H9 (cell line): ENCODE data around the gene KRT81. TPM values are rescaled to one million over a fixed set of nuclear protein-coding genes. Genes with fewer than 3 reads are reported as not detected.

ENCODE experiments used
- DNase-seq: peaks from one replicate; pipeline ENCODE4 v3.0.0-alpha.2; 2017
- H2AFZ ChIP-seq: one replicate; pipeline ENCODE4 v1.6.1; 2013; ENCODE audit warnings: mild to moderate bottlenecking, low read length, control low read depth, moderate library complexity
- H2AK5ac ChIP-seq: 2 replicates; pipeline ENCODE4 v1.6.1; 2013; ENCODE audit warnings: low read length, control low read depth, mixed read lengths; ENCODE audit not compliant: insufficient read length
- H2BK120ac ChIP-seq: one replicate; pipeline ENCODE4 v1.6.1; 2013; ENCODE audit warnings: low read depth, mild to moderate bottlenecking, low read length, control low read depth, inconsistent platforms; ENCODE audit not compliant: poor library complexity, severe bottlenecking
- H2BK12ac ChIP-seq: 2 replicates; pipeline ENCODE4 v1.6.1; 2013; ENCODE audit warnings: low read length, control low read depth, mixed read lengths, low read depth; ENCODE audit not compliant: insufficient read length
- H2BK15ac ChIP-seq: 2 replicates; pipeline ENCODE4 v1.6.1; 2013; ENCODE audit warnings: low read depth, low read length, control low read depth
- H2BK20ac ChIP-seq: one replicate; pipeline ENCODE4 v1.6.1; 2013; ENCODE audit warnings: low read depth, mild to moderate bottlenecking, low read length, control low read depth, inconsistent platforms; ENCODE audit not compliant: poor library complexity, severe bottlenecking
- H2BK5ac ChIP-seq: 2 replicates; pipeline ENCODE4 v1.6.1; 2013; ENCODE audit warnings: low read length, control low read depth, mixed read lengths; ENCODE audit not compliant: insufficient read length
- H3K14ac ChIP-seq: 2 replicates; pipeline ENCODE4 v1.6.1; 2013; ENCODE audit warnings: low read length, control low read depth; ENCODE audit not compliant: insufficient read depth
- H3K18ac ChIP-seq: 2 replicates; pipeline ENCODE4 v1.6.1; 2013; ENCODE audit warnings: low read depth, mild to moderate bottlenecking, mixed read lengths, low read length, control low read depth; ENCODE audit not compliant: insufficient read length
- H3K23ac ChIP-seq: 2 replicates; pipeline ENCODE4 v1.6.1; 2013; ENCODE audit warnings: low read length, control low read depth, mixed read lengths, low read depth; ENCODE audit not compliant: insufficient read length
- H3K23me2 ChIP-seq: 2 replicates; pipeline ENCODE4 v1.6.1; 2013; ENCODE audit warnings: low read depth, mild to moderate bottlenecking, mixed read lengths, low read length, control low read depth; ENCODE audit not compliant: insufficient read length, poor library complexity, severe bottlenecking
- H3K27ac ChIP-seq: 2 replicates; pipeline ENCODE4 v1.5.1; 2013; ENCODE audit warnings: low read length, control low read depth, mixed read lengths, low read depth; ENCODE audit not compliant: insufficient read length
- H3K27me3 ChIP-seq: 2 replicates; pipeline ENCODE4 v1.6.1; 2013; ENCODE audit warnings: low read length, control low read depth, inconsistent platforms; ENCODE audit not compliant: insufficient read depth
- H3K4ac ChIP-seq: 2 replicates; pipeline ENCODE4 v1.6.1; 2013; ENCODE audit warnings: low read depth, mild to moderate bottlenecking, control low read depth, inconsistent platforms, low read length, moderate library complexity
- H3K4me1 ChIP-seq: 2 replicates; pipeline ENCODE4 v1.6.1; 2013; ENCODE audit warnings: low read length, control low read depth, inconsistent platforms; ENCODE audit not compliant: insufficient read depth
- H3K4me2 ChIP-seq: 2 replicates; pipeline ENCODE4 v1.6.1; 2013; ENCODE audit warnings: low read length, control low read depth, mixed read lengths; ENCODE audit not compliant: insufficient read length, insufficient read depth
- H3K56ac ChIP-seq: 2 replicates; pipeline ENCODE4 v1.6.1; 2013; ENCODE audit warnings: low read depth, mild to moderate bottlenecking, mixed read lengths, low read length, control low read depth; ENCODE audit not compliant: insufficient read length
- H3K79me1 ChIP-seq: 2 replicates; pipeline ENCODE4 v1.6.1; 2013; ENCODE audit warnings: low read depth, mild to moderate bottlenecking, moderate library complexity, low read length, control low read depth, inconsistent platforms; ENCODE audit not compliant: insufficient read depth, poor library complexity, severe bottlenecking
- H3K79me2 ChIP-seq: 2 replicates; pipeline ENCODE4 v1.6.1; 2013; ENCODE audit warnings: low read length, control low read depth, inconsistent platforms; ENCODE audit not compliant: insufficient read depth
- H3K9ac ChIP-seq: 2 replicates; pipeline ENCODE4 v1.6.1; 2013; ENCODE audit warnings: low read length, control low read depth, mixed read lengths; ENCODE audit not compliant: insufficient read length; ENCODE audit errors: extremely low read depth
- H3K9me3 ChIP-seq: one replicate; pipeline ENCODE4 v1.6.1; 2013; ENCODE audit warnings: low read depth, low read length, inconsistent platforms; ENCODE audit not compliant: control insufficient read depth
- H3T11ph ChIP-seq: one replicate; pipeline ENCODE4 v1.6.1; 2013; ENCODE audit warnings: mild to moderate bottlenecking, low read length, control low read depth, inconsistent platforms
- H4K20me1 ChIP-seq: one replicate; pipeline ENCODE4 v1.6.1; 2013; ENCODE audit not compliant: control insufficient read depth, insufficient read length, insufficient read depth
- H4K5ac ChIP-seq: 2 replicates; pipeline ENCODE4 v1.6.1; 2013; ENCODE audit warnings: low read depth, mild to moderate bottlenecking, mixed read lengths, low read length, control low read depth; ENCODE audit not compliant: insufficient read length
- H4K8ac ChIP-seq: replicated peaks from 2 replicates; pipeline ENCODE4 v1.6.1; 2013; ENCODE audit warnings: low read length, control low read depth, mixed read lengths, low read depth; ENCODE audit not compliant: insufficient read length
- H4K91ac ChIP-seq: 2 replicates; pipeline ENCODE4 v1.6.1; 2013; ENCODE audit warnings: low read depth, mild to moderate bottlenecking, moderate library complexity, mixed read lengths, low read length, control low read depth; ENCODE audit not compliant: insufficient read length
- H3K27ac Mint-ChIP-seq, 3 experiments: 2 replicates in 2 of 3; 3 replicates in 1 of 3; pipeline ENCODE4 v1.8.0; 2020 to 2021; ENCODE audit warnings: mixed read lengths in 3 of 3, mild to moderate bottlenecking in 1 of 3, moderate library complexity in 1 of 3
- H3K27me3 Mint-ChIP-seq: 2 replicates; pipeline ENCODE4 v1.8.0; 2021; ENCODE audit warnings: low read depth, mild to moderate bottlenecking, moderate library complexity, mixed read lengths
- H3K36me3 Mint-ChIP-seq, 3 experiments: 2 replicates in 2 of 3; 3 replicates in 1 of 3; pipeline ENCODE4 v1.8.0; 2020 to 2021; ENCODE audit warnings: low read depth in 3 of 3, mixed read lengths in 3 of 3; ENCODE audit not compliant: insufficient read depth in 1 of 3
- H3K4me1 Mint-ChIP-seq, 2 experiments: 2 replicates each; pipeline ENCODE4 v1.8.0; 2020; ENCODE audit warnings: mixed read lengths in 2 of 2
- H3K4me3 Mint-ChIP-seq, 2 experiments: 2 replicates in 1 of 2; 3 replicates in 1 of 2; pipeline ENCODE4 v1.8.0; 2020 to 2021; ENCODE audit warnings: mild to moderate bottlenecking in 2 of 2, mixed read lengths in 2 of 2, moderate library complexity in 1 of 2
- H3K9me3 Mint-ChIP-seq, 2 experiments: 2 replicates in 1 of 2; 3 replicates in 1 of 2; pipeline ENCODE4 v1.8.0; 2020; ENCODE audit warnings: mild to moderate bottlenecking in 2 of 2, mixed read lengths in 2 of 2, moderate library complexity in 1 of 2
- WGBS: extraction: QIAGEN DNeasy Blood & Tissue Kit; methylation state at CpG from one replicate; pipeline ENCODE4 v1.1.7; 2013; ENCODE audit warnings: missing lambda C conversion rate, low lambda C conversion rate, mixed read lengths; ENCODE audit not compliant: insufficient read length; ENCODE audit errors: extremely low coverage; 5-methylcytosine and 5-hydroxymethylcytosine counted together
- total RNA-seq: library from RNA; stranded (reverse); gene quantifications from 2 replicates; pipeline ENCODE4 v1.2.1, GENCODE V29; 2021
- TF ChIP-seq, protein P1 (sequence below): fragments of 200-600 bp; sonication (generic); conservative IDR thresholded peaks from 3 replicates; pipeline ENCODE4 v1.8.0; 2021; ENCODE audit warnings: antibody characterized with exemption, mild to moderate bottlenecking

Gene KRT81
- total RNA-seq, 1 experiment from 2014 or later = not detected

DNA sequence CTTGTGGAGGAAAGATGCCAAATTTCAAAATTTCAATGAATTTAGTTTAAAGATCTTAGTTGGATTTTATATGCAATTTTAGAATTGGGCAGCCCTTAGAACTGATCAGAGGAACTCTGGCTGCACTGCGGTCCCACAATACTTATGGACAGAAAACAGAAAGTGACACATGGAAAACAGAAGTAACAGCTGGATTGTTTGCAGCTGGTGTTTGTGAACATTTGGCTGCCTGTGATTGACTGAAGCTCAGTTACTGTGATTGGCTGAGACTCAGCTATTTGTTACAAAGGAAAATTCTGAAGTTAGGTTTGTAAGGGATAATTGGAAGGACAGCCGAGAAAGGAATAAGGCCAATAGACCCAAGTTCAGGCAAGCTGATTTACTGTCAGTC, 26.9 kb downstream of the KRT81 start:
- H2BK5ac ChIP-seq = no peak overlapping the region
- no peak overlapping the region for H3K18ac ChIP-seq
- Mint-ChIP-seq H3K9me3 (peaks cover 11 to 23% of the 10 kb centered on the region in 2 experiments; a peak in 4 of 5 replicates), H3K27ac (no peak overlapping the region), H3K4me3 (no peak overlapping the region), H3K4me1 (peaks cover 19 to 21% of the 10 kb centered on the region in 2 experiments), H3K36me3 (peaks cover 0 to 22% (median 5%) of the 10 kb centered on the region in 3 experiments; a peak in 2 of 7 replicates), H3K27me3 (peaks cover 47% of the 10 kb centered on the region)
- H3K4me2 ChIP-seq = no peak overlapping the region
- no peak overlapping the region for H2BK120ac ChIP-seq
- WGBS = no CpG with 5 or more reads among the region's 2 CpGs
- no peaks in the 10 kb centered on the region for H3K79me2 ChIP-seq
- no peak overlapping the region for H3K14ac ChIP-seq
- H3K27ac ChIP-seq = no peak overlapping the region
- H3K9ac ChIP-seq = no peak overlapping the region
- H3K79me1 ChIP-seq = no peaks in the 10 kb centered on the region
- H3K23ac ChIP-seq = no peak overlapping the region
- no peak overlapping the region for H4K8ac ChIP-seq
- H3K4ac ChIP-seq = no peak overlapping the region
- no peaks in the 10 kb centered on the region for H4K20me1 ChIP-seq
- no peaks in the 10 kb centered on the region for H3K23me2 ChIP-seq
- H2AK5ac ChIP-seq = no peak overlapping the region
- no peak overlapping the region for H4K91ac ChIP-seq
- TF ChIP-seq, protein P1, sequence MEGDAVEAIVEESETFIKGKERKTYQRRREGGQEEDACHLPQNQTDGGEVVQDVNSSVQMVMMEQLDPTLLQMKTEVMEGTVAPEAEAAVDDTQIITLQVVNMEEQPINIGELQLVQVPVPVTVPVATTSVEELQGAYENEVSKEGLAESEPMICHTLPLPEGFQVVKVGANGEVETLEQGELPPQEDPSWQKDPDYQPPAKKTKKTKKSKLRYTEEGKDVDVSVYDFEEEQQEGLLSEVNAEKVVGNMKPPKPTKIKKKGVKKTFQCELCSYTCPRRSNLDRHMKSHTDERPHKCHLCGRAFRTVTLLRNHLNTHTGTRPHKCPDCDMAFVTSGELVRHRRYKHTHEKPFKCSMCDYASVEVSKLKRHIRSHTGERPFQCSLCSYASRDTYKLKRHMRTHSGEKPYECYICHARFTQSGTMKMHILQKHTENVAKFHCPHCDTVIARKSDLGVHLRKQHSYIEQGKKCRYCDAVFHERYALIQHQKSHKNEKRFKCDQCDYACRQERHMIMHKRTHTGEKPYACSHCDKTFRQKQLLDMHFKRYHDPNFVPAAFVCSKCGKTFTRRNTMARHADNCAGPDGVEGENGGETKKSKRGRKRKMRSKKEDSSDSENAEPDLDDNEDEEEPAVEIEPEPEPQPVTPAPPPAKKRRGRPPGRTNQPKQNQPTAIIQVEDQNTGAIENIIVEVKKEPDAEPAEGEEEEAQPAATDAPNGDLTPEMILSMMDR = no peak
- no peak overlapping the region for H2BK12ac ChIP-seq
- H3K27me3 ChIP-seq = no peaks in the 10 kb centered on the region
- H2AFZ ChIP-seq = no peak overlapping the region
- no peak overlapping the region for H2BK20ac ChIP-seq
- H3T11ph ChIP-seq = no peak overlapping the region
- DNase-seq = no peak
- no peaks in the 10 kb centered on the region for H3K9me3 ChIP-seq
- H2BK15ac ChIP-seq = no peak overlapping the region
- H3K56ac ChIP-seq = no peak overlapping the region
- H4K5ac ChIP-seq = no peak overlapping the region
- no peaks in the 10 kb centered on the region for H3K4me1 ChIP-seq
